Glutamatergic neuron (in vitro differentiated cells): ENCODE data around the gene CAP1. TPM values are rescaled to one million over a fixed set of nuclear protein-coding genes. Genes with fewer than 3 reads are reported as not detected.

Experiments
- DNase-seq: peaks from one replicate; pipeline ENCODE4 v3.0.0; 2022
- H3K27ac Mint-ChIP-seq: one replicate; pipeline ENCODE4 v1.8.0; 2020; ENCODE audit warnings: mild to moderate bottlenecking, mixed read lengths, inconsistent platforms; ENCODE audit not compliant: unreplicated experiment
- H3K27me3 Mint-ChIP-seq: one replicate; pipeline ENCODE4 v1.8.0; 2020; ENCODE audit warnings: mild to moderate bottlenecking, moderate library complexity, mixed read lengths, inconsistent platforms; ENCODE audit not compliant: unreplicated experiment
- H3K36me3 Mint-ChIP-seq: one replicate; pipeline ENCODE4 v1.8.0; 2020; ENCODE audit warnings: mild to moderate bottlenecking, mixed read lengths, inconsistent platforms; ENCODE audit not compliant: unreplicated experiment
- H3K4me1 Mint-ChIP-seq: one replicate; pipeline ENCODE4 v1.8.0; 2020; ENCODE audit warnings: mild to moderate bottlenecking, low read depth, mixed read lengths, inconsistent platforms; ENCODE audit not compliant: unreplicated experiment
- H3K4me3 Mint-ChIP-seq: one replicate; pipeline ENCODE4 v1.8.0; 2020; ENCODE audit warnings: mild to moderate bottlenecking, mixed read lengths, inconsistent platforms; ENCODE audit not compliant: unreplicated experiment
- H3K9me3 Mint-ChIP-seq: one replicate; pipeline ENCODE4 v1.8.0; 2020; ENCODE audit warnings: mild to moderate bottlenecking, moderate library complexity, mixed read lengths, inconsistent platforms; ENCODE audit not compliant: unreplicated experiment
- long read RNA-seq: library from polyadenylated mRNA; unstranded; transcript quantifications from one replicate; pipeline ENCODE4 v2.0.0, GENCODE V29; 2020; ENCODE audit not compliant: unreplicated experiment
- total RNA-seq: library from RNA; stranded (reverse); fragmentation: NEBNext Ultra II Directional; extraction: Animal tissue kit (Norgen Biotek cat#: 25700); gene quantifications from one replicate; pipeline ENCODE4 v1.2.1, GENCODE V29; 2021; ENCODE audit not compliant: unreplicated experiment
- TF ChIP-seq, protein P1 (sequence below): fragments of 200-600 bp; sonication (generic); IDR thresholded peaks from one replicate; pipeline ENCODE4 v1.5.0; 2021; ENCODE audit not compliant: partially characterized antibody, unreplicated experiment

Gene CAP1, protein sequence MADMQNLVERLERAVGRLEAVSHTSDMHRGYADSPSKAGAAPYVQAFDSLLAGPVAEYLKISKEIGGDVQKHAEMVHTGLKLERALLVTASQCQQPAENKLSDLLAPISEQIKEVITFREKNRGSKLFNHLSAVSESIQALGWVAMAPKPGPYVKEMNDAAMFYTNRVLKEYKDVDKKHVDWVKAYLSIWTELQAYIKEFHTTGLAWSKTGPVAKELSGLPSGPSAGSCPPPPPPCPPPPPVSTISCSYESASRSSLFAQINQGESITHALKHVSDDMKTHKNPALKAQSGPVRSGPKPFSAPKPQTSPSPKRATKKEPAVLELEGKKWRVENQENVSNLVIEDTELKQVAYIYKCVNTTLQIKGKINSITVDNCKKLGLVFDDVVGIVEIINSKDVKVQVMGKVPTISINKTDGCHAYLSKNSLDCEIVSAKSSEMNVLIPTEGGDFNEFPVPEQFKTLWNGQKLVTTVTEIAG
- total RNA-seq, result 293 TPM
- long read RNA-seq, transcript CAP1-202 (13 exons, 1,496 nt), result minor isoform, 22 of 166 reads
- long read RNA-seq, transcript CAP1-201 (13 exons, 2,592 nt), result minor isoform, 6 of 166 reads
- long read RNA-seq, transcript CAP1-206 (13 exons, 2,217 nt), result major isoform, 57 of 166 reads
- long read RNA-seq, transcript CAP1-203 (13 exons, 3,105 nt), result minor isoform, 23 of 166 reads
- long read RNA-seq, partial matches to known transcripts, result 24 of 166 reads
- long read RNA-seq, other reads (novel, unspliced or antisense), result 28 of 166 reads

DNA sequence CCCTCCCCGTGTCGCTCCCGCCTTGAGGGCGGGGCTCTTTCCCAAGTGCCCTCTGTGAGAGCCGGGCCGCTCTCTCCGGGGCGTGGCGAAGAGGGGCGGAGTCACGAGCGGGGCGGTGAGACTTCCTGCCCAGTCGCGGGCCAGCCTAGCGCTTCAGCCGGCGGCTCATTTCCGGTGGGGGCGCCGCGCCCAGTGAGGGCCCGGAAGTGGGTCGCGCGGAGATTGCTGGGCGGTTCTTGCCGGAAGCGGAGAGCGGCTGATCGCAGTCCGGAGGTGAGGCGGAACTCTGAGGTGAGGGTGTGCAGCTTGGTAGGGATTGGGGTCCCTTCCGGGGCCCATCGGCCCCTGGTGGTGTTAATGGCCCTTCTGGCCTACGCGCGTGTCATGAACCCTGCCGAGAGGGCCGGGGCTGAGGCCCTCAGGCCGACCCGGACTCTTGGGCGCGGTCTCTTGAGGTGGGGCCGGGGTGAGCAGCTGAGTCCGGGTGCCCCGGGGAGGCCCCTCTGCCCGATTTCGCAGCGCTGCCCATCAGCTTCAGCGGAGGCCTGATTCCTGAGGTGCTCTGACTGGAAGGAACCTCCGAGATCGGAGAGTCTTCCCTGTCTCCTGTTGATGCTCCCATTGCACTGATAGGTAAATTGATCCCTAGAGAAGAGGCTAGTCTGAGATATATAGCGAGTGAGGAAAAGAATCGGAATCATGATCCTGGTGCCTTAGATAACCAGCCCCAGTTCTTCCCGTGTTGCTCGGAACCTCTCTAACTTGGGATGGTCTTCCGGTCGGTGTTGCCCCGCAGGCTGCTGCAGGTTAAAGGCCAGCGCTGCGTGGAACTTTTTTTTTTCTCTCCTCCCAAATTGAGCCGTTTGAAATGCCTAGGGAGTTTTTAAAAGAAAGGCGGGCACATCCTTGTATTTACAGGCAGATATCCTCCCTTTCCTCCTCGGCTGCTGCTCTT, at the start of gene CAP1:
CAP1 (plus strand) TSS at position 219 of the 955 bp plus-strand sequence. CDS start 18,618 bp downstream, outside the sequence.
- DNase-seq, result peak; percentile 100
- Mint-ChIP-seq H3K9me3 (peaks cover 7% of the 10 kb centered on the region), H3K4me3 (peak within 1 kb of the TSS; percentile 95), H3K27me3 (peaks cover 2% of the 10 kb centered on the region), H3K27ac (peak within 1 kb of the TSS; percentile 97), H3K36me3 (no peaks in the 10 kb centered on the region), H3K4me1 (peaks cover 19% of the 10 kb centered on the region)
- TF ChIP-seq, protein P1, sequence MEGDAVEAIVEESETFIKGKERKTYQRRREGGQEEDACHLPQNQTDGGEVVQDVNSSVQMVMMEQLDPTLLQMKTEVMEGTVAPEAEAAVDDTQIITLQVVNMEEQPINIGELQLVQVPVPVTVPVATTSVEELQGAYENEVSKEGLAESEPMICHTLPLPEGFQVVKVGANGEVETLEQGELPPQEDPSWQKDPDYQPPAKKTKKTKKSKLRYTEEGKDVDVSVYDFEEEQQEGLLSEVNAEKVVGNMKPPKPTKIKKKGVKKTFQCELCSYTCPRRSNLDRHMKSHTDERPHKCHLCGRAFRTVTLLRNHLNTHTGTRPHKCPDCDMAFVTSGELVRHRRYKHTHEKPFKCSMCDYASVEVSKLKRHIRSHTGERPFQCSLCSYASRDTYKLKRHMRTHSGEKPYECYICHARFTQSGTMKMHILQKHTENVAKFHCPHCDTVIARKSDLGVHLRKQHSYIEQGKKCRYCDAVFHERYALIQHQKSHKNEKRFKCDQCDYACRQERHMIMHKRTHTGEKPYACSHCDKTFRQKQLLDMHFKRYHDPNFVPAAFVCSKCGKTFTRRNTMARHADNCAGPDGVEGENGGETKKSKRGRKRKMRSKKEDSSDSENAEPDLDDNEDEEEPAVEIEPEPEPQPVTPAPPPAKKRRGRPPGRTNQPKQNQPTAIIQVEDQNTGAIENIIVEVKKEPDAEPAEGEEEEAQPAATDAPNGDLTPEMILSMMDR, result no peak

DNA sequence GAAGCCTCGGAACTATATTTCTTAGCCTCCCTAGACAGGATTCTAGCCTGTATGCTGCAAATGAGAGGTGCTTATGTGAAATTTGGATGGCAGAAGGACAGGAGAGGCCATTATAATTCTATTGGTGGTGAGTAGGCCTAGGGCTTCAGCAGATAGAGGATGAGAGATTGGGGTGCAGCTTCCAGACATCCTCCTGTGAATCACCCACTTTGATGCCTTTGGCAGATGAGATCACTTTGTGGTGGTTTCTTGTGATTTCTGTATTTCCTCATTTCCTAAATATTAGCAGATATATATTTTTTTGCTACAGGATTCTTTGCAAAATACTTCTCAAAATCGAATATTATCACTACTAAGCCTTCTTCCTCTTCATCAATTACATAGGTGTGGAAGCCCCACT, 48.3 kb upstream of the CAP1 start:
- Mint-ChIP-seq H3K4me3 (no peak overlapping the region), H3K27me3 (no peaks in the 10 kb centered on the region), H3K4me1 (no peaks in the 10 kb centered on the region), H3K9me3 (no peaks in the 10 kb centered on the region), H3K36me3 (no peaks in the 10 kb centered on the region), H3K27ac (no peak overlapping the region)
- no peak for DNase-seq
- TF ChIP-seq, protein P1, result no peak

DNA sequence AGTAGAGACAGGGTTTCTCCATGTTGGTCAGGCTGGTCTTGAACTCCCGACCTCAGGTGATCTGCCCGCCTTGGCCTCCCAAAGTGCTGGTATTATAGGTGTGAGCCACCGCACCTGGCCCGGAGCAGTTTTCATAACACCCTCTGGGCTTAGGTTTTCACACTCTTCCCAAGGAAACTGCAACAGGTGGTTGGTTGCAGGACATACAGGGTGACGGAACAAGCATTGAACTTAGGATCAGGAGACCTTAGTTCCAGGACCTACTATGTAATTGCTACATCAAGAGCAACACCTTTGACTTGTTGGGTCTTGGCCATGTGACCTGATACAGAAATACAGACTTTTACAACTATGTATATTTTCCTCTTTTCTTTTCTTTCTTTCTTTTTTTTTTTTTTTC, 47.6 kb upstream of the CAP1 start:
- DNase-seq, result no peak
- no peaks in the 10 kb centered on the region for H3K27me3 Mint-ChIP-seq
- H3K9me3 Mint-ChIP-seq, result no peaks in the 10 kb centered on the region
- H3K4me1 Mint-ChIP-seq, result no peaks in the 10 kb centered on the region
- no peak overlapping the region for H3K4me3 Mint-ChIP-seq
- no peak overlapping the region for H3K27ac Mint-ChIP-seq
- no peaks in the 10 kb centered on the region for H3K36me3 Mint-ChIP-seq
- TF ChIP-seq, protein P1, result no peak

DNA sequence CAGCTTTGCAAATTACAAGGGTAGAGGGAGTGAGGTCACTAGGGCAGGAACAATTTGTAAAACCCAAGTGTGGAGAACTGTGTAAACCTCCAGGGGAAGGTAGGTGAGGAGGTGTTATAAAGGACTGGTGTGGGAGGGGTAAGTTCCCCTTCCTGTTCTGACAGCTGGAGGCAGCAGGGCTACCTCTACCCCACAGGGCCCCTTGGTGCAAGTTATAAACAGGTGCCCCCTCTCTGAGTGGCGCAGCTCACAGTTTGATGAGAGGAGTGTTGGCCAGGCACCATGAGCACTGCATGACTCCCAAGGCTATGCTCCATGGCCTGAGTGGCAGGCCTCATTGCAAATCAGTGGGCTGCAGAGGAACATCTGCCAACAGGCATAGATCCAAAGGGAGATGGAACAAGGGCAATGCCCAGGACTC, 44.5 kb upstream of the CAP1 start:
- H3K4me1 Mint-ChIP-seq, result no peaks in the 10 kb centered on the region
- H3K27me3 Mint-ChIP-seq, result no peaks in the 10 kb centered on the region
- H3K27ac Mint-ChIP-seq, result no peak overlapping the region
- DNase-seq, result no peak
- no peaks in the 10 kb centered on the region for H3K9me3 Mint-ChIP-seq
- TF ChIP-seq, protein P1, result no peak
- no peak overlapping the region for H3K4me3 Mint-ChIP-seq
- no peaks in the 10 kb centered on the region for H3K36me3 Mint-ChIP-seq
